Activated naive CD8-positive, alpha-beta T cell treated with anti-CD3 and anti-CD28 coated beads, Interleukin-2, amount 50 U/mL, for 24 hours (primary cell): ENCODE results near the gene RASA3.
"Not testable (repeated sequence)": the region's sequence is repeated elsewhere in the genome, so short reads cannot be mapped to it uniquely, and the experiment has no call there.

Experiments used
- ATAC-seq: fragments of 150-1000 bp; cut with Tn5 transposase; one replicate; pipeline ENCODE4 v1.10.0; 2021
- DNase-seq: peaks from one replicate; pipeline ENCODE4 v3.0.0; 2021
- H3K27ac Mint-ChIP-seq: one replicate; pipeline ENCODE4 v1.8.0; 2021; ENCODE audit warnings: mild to moderate bottlenecking, mixed read lengths
- H3K27me3 Mint-ChIP-seq: one replicate; pipeline ENCODE4 v1.8.0; 2021; ENCODE audit warnings: mixed read lengths
- H3K36me3 Mint-ChIP-seq: one replicate; pipeline ENCODE4 v1.8.0; 2021; ENCODE audit warnings: low read depth, mixed read lengths
- H3K4me1 Mint-ChIP-seq: one replicate; pipeline ENCODE4 v1.8.0; 2021; ENCODE audit warnings: mixed read lengths
- H3K4me3 Mint-ChIP-seq: one replicate; pipeline ENCODE4 v1.8.0; 2021; ENCODE audit warnings: mild to moderate bottlenecking, moderate library complexity, mixed read lengths
- H3K9me3 Mint-ChIP-seq: one replicate; pipeline ENCODE4 v1.8.0; 2021; ENCODE audit warnings: mixed read lengths

RASA3 gene

DNA sequence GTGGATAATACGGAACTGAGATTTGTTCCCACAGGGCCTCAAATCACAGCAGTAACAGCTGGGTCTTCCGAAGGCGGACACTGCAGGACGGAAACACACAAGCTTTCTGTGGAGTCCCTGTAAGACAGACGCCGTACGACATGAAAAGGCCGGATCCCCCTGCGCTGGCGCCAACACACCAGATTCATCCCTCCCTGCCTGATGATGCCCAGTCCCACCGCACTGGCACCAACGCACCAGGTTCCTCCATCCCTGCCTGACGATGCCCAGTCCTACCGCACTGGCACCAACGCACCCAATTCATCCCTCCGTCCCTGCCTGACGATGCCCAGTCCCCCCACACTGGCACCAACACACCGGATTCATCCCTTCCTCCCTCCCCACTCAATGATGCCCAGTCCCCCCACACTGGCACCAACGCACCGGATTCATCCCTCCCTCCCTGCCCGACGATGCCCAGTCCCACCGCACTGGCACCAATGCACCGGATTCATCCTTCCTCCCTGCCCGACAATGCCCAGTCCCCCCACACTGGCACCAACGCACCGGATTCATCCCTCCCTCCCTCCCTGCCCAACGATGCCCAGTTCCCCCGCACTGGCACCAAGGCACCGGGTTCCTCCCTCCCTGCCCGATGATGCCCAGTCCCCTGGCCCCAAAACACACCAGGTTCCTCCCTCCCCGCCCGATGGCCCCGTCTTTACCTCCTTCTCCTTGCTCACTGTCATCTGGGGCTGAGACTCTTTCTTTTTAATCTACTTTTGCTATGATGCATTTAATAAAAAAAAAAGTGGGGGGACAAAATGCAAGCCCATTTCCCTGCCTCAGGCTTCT, 55.1 kb downstream of the RASA3 start:
- ATAC-seq = no peak
- H3K27ac Mint-ChIP-seq = peak overlapping the region; percentile 45
- H3K36me3 Mint-ChIP-seq = peaks cover 18% of the 10 kb centered on the region
- no peaks in the 10 kb centered on the region for H3K9me3 Mint-ChIP-seq
- H3K27me3 Mint-ChIP-seq = no peaks in the 10 kb centered on the region
- DNase-seq = no peak
- peaks cover 33% of the 10 kb centered on the region for H3K4me1 Mint-ChIP-seq
- H3K4me3 Mint-ChIP-seq = no peak overlapping the region

DNA sequence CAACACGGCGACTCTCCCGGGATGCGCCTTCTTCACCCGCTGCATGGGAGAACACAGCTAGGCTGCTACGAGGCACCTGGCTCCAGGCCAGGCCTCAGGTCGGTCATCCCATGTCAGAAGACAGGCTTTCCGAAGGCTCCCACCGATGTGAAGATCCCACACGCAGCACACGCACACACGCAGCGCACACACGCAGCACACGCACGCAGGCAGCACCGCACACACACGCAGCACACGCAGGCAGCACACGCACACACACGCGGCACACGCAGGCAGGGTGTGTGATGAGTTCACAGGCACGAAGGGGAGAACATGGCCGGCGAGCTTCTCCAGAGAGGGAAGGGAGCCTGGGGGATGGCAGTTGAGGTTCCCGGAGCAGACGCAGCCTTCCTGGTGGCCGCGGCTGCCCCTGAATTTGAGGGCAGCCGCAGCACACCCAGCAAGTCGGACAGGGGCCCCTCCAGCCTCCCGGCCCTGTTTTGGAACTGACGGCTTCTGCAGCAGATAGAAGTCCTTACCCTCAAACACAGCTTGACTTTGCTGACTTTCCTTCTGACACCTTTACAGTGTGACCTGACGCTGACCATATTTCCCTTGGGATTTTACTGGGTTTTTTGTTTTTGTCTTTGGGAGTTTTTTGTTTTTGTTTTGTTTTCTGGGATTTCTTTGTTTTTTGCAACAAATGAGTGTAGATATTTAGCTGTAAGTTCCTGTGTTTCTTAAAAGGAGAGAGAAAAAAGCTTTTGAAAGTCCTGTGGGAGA, 55.9 kb downstream of the RASA3 start:
- no peak overlapping the region for H3K4me3 Mint-ChIP-seq
- peaks cover 35% of the 10 kb centered on the region for H3K4me1 Mint-ChIP-seq
- ATAC-seq (no peak), DNase-seq (no peak)
- peak overlapping the region; percentile 45 for H3K27ac Mint-ChIP-seq
- no peaks in the 10 kb centered on the region for H3K9me3 Mint-ChIP-seq
- peaks cover 26% of the 10 kb centered on the region for H3K36me3 Mint-ChIP-seq
- no peaks in the 10 kb centered on the region for H3K27me3 Mint-ChIP-seq

DNA sequence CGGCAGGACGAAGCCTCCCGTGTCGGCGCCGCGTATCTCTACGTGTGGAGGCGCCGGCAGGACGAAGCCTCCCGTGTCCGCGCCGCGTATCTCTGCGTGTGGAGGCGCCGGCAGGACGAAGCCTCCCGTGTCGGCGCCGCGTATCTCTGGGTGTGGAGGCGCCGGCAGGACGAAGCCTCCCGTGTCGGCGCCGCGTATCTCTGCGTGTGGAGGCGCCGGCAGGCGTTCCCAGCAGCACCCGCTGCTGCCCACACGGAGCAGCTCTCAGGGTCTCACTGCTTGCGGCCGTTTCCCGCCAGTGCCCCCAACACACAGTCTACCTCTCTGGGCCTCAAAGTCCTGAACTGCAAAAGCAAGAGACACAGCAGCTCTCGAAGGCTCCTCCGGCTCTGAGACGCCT, 56.6 kb downstream of the RASA3 start:
- not testable (repeated sequence) for ATAC-seq, H3K27ac Mint-ChIP-seq, H3K4me3 Mint-ChIP-seq, H3K27me3 Mint-ChIP-seq, DNase-seq, H3K9me3 Mint-ChIP-seq
- Mint-ChIP-seq H3K4me1 (peaks cover 29% of the 10 kb centered on the region), H3K36me3 (peaks cover 33% of the 10 kb centered on the region)

DNA sequence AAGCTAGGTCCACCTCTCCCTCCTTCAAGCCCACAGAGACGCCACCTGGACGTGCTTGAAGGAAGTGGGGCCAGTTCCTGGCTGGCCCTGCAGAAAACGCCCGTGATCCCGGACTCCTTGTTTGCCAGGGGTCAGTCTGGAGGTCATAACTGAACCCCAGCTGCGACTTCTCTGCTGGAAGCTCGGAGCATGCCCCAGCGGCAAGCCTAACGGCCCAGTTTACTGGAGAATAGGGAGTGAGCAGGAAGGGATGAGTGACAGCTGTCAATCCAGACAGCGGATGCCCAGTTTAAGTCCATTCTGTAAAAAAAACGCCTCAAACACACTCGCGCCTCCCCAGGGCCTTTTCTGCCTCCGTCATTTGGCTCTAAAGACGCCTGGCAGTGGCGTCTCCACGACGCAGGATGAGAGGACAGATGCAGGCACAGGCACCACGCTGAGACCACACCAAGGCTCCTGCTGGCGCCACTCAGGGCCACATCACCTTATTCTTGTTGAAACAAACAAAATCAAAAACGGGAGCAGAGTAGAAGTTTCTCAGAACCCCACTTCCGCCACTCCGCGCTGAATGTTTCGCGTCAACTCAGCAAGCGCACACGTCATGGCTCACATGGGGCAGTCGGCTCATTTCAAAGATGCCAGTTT, 57.6 kb downstream of the RASA3 start:
- Mint-ChIP-seq H3K36me3 (peaks cover 33% of the 10 kb centered on the region), H3K4me1 (peaks cover 29% of the 10 kb centered on the region), H3K9me3 (peaks cover 4% of the 10 kb centered on the region), H3K27me3 (no peaks in the 10 kb centered on the region), H3K27ac (no peak overlapping the region), H3K4me3 (no peak overlapping the region)
- DNase-seq = no peak
- no peak for ATAC-seq

DNA sequence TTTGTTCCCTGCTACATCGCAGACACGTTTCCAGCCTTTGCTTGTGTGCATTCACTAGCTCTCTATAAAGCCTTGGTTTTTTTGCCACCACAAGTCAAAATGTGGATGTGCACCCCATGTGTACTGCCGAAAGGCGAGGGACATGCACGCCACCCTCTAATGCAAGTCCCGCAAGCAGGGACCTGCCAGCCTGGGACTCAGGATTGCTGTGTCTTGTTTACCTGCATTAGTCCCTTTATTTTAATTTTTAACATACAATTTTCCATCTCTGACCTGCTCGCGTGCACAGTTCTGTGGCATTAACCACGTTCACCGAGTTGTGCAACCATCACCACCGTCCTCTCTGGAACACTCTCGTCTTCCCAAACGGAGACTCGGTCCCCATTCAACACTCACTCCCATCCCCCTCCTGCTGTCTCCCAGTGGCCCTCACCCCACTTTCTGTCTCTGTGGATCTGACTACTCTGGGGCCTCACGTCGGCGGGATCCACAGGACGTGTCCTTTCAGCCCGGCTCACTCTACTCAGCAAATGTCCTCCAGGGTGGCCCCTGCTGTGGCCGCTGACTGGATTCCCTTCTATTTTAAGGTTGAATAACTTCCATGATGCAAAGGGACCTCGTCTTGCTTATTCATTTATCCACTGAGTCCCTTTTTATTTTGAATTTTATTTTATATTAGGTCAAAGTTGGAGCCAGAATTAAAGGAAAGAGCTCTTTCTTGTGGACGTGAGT, 58.4 kb downstream of the RASA3 start:
- Mint-ChIP-seq H3K27ac (peak overlapping the region; percentile 30), H3K36me3 (peaks cover 33% of the 10 kb centered on the region), H3K4me1 (peaks cover 27% of the 10 kb centered on the region), H3K27me3 (no peaks in the 10 kb centered on the region), H3K9me3 (peaks cover 4% of the 10 kb centered on the region), H3K4me3 (no peak overlapping the region)
- DNase-seq (no peak), ATAC-seq (no peak)

DNA sequence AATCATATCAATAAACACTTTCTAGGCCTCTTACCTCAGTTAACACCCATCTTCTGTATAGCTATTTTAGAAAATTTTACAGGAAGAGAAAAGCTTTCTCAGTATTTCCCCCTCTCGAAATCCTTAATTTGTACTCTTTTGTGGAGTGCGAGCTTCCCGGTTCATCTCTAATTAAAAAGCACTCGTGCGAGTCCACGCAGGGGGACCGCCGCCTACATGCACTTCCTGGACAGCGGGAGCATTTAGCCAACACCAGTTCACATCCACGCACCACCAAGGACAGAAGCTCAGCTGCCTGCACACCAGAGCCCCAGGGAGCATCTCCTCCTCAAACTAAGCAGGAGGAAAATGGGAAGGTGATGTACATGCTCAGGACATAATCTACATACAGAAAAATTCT, 60.0 kb downstream of the RASA3 start:
- peaks cover 33% of the 10 kb centered on the region for H3K36me3 Mint-ChIP-seq
- peak overlapping the region; percentile 76 for H3K27ac Mint-ChIP-seq
- peaks cover 4% of the 10 kb centered on the region for H3K9me3 Mint-ChIP-seq
- peaks cover 30% of the 10 kb centered on the region for H3K4me1 Mint-ChIP-seq
- DNase-seq (no peak), ATAC-seq (no peak)
- H3K4me3 Mint-ChIP-seq = no peak overlapping the region
- H3K27me3 Mint-ChIP-seq = no peaks in the 10 kb centered on the region

DNA sequence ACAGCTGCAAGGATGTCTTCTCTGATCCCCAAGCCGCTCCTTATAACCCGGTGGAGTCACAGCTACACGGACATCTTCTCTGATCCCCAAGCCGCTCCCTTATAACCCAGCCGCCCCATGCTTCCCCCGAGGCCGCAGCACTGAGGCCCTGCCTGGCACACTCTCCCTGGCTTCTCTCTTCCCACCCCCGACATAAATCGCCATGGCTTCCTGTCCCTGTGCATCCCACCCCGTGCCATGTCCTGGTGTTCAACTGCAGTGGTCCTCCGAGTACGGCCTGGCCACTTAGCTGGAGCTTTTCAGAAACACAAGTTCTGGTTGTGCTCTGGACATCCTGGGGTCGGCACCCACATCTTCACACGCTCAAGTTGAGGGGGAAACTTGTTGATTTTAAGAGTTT, 60.4 kb downstream of the RASA3 start:
- Mint-ChIP-seq H3K27ac (peak overlapping the region; percentile 76), H3K4me3 (no peak overlapping the region), H3K9me3 (peaks cover 4% of the 10 kb centered on the region), H3K36me3 (peaks cover 33% of the 10 kb centered on the region), H3K27me3 (no peaks in the 10 kb centered on the region), H3K4me1 (peaks cover 32% of the 10 kb centered on the region)
- ATAC-seq (no peak), DNase-seq (no peak)

DNA sequence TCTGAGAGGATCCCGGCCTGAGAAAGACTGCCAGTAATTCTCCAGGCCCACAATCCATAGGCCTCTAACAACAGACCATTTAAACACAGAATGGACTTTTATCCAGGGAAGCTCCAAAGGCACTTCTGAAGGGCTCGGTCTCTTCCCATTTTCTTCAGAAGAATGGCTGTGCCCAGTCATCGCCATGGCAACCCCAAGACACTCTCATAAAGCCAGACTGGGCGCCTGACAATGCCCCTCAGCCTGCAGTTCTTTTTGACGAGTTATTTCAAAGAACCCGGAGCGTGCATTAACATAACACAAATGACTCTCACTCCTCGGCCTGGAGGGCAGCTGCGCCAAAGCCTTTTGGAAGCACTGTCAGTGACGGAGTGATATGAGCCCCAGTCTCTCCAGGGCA, 61.0 kb downstream of the RASA3 start:
- no peak for DNase-seq
- peaks cover 31% of the 10 kb centered on the region for H3K4me1 Mint-ChIP-seq
- H3K4me3 Mint-ChIP-seq = no peak overlapping the region
- no peak for ATAC-seq
- H3K27ac Mint-ChIP-seq = peak overlapping the region; percentile 76
- H3K9me3 Mint-ChIP-seq = peaks cover 4% of the 10 kb centered on the region
- peaks cover 31% of the 10 kb centered on the region for H3K36me3 Mint-ChIP-seq
- no peaks in the 10 kb centered on the region for H3K27me3 Mint-ChIP-seq

DNA sequence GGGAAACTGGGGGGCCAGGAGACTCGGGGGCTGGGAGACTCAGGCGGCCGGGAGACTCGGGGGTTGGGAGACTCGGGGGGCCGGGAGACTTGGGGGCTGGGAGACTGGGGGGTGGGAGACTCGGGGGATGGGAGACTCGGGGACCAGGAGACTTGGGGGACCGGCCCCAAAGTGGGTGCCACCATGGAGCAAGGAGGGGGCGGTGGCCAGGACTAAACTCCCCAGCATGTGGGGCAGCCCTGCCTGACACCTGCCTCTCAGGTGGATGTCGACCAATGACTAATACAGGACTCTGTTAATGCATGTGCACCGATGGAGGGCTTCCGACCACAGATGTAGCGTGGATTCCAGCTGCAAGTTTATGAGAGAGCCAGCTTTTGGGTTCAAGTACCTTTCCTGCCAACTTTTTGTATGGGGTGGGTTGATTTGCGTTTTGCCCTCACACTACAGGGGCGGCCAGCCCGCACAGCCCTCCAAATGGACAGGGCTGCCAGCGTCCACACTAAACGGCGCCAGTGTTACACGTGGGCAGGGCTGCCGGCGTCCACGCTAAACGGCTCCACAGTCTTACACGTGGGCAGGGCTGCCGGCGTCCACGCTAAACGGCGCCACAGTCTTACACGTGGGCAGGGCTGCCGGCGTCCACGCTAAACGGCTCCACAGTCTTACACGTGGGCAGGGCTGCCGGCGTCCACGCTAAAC, 62.2 kb downstream of the RASA3 start:
- ATAC-seq (no peak), DNase-seq (no peak)
- no peak overlapping the region for H3K4me3 Mint-ChIP-seq
- H3K4me1 Mint-ChIP-seq = peaks cover 42% of the 10 kb centered on the region
- no peak overlapping the region for H3K27ac Mint-ChIP-seq
- H3K36me3 Mint-ChIP-seq = peaks cover 29% of the 10 kb centered on the region
- H3K27me3 Mint-ChIP-seq = no peaks in the 10 kb centered on the region
- H3K9me3 Mint-ChIP-seq = peaks cover 4% of the 10 kb centered on the region

DNA sequence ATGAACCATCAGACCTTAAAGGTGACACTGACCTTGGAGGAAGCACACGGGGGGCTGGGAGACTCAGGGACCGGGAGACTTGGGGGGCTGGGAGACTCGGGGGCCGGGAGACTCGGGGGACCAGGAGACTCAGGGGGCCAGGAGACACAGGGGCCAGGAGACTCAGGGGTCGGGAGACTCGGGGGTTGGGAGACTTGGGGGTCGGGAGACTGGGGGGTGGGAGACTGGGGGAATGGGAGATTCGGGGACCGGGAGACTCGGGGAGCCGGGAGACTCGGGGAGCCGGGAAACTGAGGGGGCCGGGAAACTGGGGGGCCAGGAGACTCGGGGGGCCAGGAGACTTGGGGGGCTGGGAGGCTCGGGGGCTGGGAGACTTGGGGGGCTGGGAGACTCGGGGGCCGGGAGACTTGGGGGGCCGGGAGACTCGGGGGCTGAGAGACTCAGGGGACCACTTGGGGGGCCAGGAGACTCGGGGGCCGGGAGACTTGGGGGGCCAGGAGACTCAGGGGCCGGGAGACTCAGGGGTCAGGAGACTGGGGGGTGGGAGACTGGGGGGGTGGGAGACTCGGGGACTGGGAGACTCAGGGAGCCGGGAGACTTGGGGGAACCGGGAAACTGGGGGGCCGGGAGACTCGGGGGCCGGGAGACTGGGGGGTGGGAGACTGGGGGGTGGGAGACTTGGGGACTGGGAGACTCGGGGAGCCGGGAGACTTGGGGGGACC, 62.9 kb downstream of the RASA3 start:
- no peak overlapping the region for H3K27ac Mint-ChIP-seq
- H3K4me3 Mint-ChIP-seq = no peak overlapping the region
- H3K4me1 Mint-ChIP-seq = peaks cover 49% of the 10 kb centered on the region

DNA sequence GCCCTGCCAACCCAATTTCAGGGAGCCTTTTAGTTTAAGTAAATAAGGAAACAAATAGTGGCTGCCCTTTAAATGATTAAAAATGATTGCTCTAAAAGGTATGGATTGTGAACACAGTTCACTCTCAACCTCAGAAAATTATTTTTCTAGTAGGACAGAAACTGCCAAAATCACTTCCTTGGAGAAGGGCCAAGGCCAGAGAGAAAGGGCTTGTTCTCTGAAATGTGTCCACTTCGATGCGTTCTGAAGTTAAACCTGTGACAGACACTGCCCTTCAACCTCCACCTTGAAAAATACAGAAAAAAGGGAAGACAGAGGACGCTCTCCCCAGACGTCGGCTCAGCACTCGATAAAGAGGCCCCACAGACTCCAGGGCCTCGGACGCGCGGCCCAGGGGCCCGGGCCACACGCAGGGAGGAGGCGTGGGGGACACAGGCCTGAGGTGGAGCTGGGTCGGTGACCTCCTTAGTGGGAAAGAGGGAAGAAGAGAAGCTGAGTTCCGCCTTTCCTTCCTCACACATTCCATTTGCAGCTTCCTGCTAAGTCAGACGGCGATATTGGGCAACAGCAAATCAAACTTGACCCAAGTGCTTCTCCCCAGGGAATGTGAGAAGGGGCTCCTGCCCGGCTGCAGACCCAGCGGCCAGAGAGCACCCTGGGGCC, 63.6 kb downstream of the RASA3 start:
- peak overlapping the region; percentile 67 for H3K4me3 Mint-ChIP-seq
- ATAC-seq (no peak), DNase-seq (no peak)
- no peaks in the 10 kb centered on the region for H3K27me3 Mint-ChIP-seq
- H3K9me3 Mint-ChIP-seq = peaks cover 4% of the 10 kb centered on the region
- peaks cover 23% of the 10 kb centered on the region for H3K36me3 Mint-ChIP-seq
- peak overlapping the region; percentile 95 for H3K27ac Mint-ChIP-seq
- peaks cover 57% of the 10 kb centered on the region for H3K4me1 Mint-ChIP-seq

More for the DNA sequence above, 62.9 kb downstream of the RASA3 start:
- ATAC-seq (no peak), DNase-seq (no peak)
- no peaks in the 10 kb centered on the region for H3K27me3 Mint-ChIP-seq
- H3K9me3 Mint-ChIP-seq = peaks cover 4% of the 10 kb centered on the region
- peaks cover 26% of the 10 kb centered on the region for H3K36me3 Mint-ChIP-seq

DNA sequence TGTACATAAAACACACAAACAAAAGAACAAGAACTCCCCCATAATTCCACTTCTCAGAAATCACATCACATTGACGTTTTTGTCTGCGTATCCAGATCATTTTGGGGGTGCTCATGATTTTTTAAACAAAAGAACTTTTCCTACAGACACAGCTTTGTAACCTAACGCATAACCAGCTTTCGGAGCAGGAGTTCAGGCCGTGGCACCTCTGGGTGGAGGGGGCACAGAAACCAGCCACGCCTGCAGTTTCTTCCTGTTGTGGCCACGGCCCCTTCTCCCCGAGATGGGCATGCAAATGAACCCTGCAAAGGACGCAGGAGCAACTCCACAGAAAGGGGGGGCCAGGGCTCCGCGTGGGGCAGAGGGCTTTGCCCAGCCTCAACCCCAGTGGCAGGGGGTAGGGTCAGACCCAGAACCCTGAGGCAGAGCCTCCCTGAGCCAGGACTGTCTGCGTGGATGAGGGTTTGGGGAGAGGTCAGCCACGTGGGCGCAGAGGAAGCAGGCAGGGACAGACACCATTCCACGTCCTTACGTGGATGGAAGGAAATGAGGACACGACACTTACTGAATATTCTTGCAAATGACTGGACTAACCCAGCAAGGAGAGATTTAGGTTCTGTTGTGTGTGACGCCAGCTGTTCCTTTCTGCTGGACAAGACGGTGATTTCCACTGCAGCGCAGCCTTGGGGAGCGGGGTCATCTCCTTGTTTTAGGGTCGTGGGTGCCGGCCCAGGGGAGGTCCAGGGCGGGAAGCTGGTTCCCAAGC, 64.4 kb downstream of the RASA3 start:
- H3K27ac Mint-ChIP-seq = peak overlapping the region; percentile 95
- H3K36me3 Mint-ChIP-seq = peaks cover 22% of the 10 kb centered on the region
- peak overlapping the region; percentile 67 for H3K4me3 Mint-ChIP-seq
- no peak for ATAC-seq
- DNase-seq = peak; percentile 60
- peaks cover 62% of the 10 kb centered on the region for H3K4me1 Mint-ChIP-seq
- H3K9me3 Mint-ChIP-seq = peaks cover 4% of the 10 kb centered on the region
- H3K27me3 Mint-ChIP-seq = no peaks in the 10 kb centered on the region
